HL-60 (cell line): Measurements from ENCODE around the gene ZBTB40.

Experiments used
- CTCF ChIP-seq: IDR thresholded peaks from one replicate; pipeline ENCODE4 v1.5.1; 2011; ENCODE audit warnings: low read length, control low read depth, inconsistent platforms; ENCODE audit not compliant: insufficient read depth
- GABPA ChIP-seq: IDR thresholded peaks from 2 replicates; pipeline ENCODE4 v1.6.1; 2012; ENCODE audit warnings: low read depth
- POLR2AphosphoS5 ChIP-seq: IDR thresholded peaks from 2 replicates; pipeline ENCODE4 v1.6.1; 2012; ENCODE audit warnings: low read depth
- REST ChIP-seq: IDR thresholded peaks from 2 replicates; pipeline ENCODE4 v1.6.1; 2012; ENCODE audit warnings: low read depth; ENCODE audit not compliant: insufficient replicate concordance

- TF ChIP-seq CTCF (no peak), POLR2AphosphoS5 (no peak), GABPA (no peak), REST (no peak)
These were observed 103.7 kb downstream of the ZBTB40 start for GRCh38 chr1:22555371-22555656.
